NCI-H1694 treated with DMSO at 0.1 percent for 48 hours (cell line): Measurements from ENCODE around the gene ECE2.
"Not testable (repeated sequence)": the region's sequence is repeated elsewhere in the genome, so short reads cannot be mapped to it uniquely, and the experiment has no call there.

ENCODE experiments used
- DNase-seq: peaks from one replicate; lab custom pipeline; 2025; lab: John Stamatoyannopoulos, UW

The ECE2 gene

DNA sequence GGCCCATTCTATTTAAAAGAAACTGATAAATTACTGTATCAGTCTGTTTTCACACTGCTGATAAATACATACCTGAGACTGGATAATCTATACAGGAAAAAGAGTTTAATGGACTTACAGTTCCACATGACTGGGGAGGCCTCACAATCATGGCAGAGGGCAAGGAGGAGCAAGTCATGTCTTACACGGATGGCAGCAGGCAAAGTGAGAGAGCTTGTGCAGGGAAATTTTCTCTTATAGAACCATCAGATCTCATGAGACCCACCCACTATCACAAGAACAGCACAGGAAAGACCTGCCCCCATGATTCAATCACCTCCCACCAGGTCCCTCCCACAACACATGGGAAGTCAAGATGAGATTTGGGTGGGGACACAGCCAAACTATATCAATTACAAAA, 8.6 kb upstream of the ECE2 start:
- DNase-seq, result not testable (repeated sequence)

DNA sequence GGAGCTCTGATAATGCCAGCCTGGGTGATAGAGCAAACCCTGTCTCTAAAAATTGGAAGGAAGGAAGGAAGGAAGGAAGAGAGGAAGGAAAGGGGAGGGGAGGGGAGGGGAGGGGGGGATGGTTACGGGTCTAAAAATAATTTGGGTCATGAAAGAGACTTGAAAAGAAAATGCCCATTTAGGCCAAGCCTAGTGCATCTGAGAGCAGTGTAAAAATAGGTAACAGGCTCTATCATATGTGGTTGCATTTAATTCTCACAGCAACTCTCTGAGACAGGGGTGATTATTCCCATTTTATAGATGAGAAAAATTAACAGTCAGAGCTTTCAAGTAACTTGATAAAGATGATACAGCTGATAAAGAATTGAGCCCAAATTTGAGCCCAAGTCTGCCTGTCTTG, 3.6 kb upstream of the ECE2 start:
- DNase-seq, result no peak

DNA sequence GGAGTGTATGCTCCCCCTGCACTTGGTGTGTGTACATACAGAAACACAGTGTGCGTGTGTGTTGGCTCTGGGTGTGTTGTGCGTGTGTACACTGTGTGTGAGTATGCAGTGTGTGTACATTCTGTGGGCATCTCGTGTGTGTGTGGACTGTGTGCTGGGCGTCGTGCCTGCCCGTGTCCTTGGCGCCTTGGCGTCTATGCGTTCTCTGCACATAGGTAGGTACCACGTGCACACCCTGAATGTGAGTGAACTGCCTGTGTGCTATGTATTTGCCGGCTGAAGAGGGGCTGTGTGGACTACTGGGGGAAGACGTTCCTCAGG, 481 bp upstream of the ECE2 start:
- DNase-seq, result no peak

DNA sequence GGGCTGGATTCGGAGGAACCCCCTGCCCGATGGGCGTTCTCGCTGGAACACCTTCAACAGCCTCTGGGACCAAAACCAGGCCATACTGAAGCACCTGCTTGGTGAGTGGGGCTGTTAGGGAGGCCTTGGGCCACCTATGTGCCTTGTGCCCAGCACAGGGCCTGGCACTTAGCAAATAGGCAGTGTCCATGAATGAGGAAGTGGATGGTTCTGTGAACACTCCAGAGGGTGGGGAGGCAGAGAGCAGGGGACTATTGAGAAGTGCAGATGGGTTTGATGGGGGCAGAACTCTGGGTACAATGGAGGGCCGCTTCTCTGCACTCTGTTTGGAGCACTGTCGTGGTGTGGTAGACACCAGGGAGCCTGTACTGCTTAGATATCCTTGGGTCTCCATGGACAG, 1.5 kb downstream of the ECE2 start:
- DNase-seq, result no peak

DNA sequence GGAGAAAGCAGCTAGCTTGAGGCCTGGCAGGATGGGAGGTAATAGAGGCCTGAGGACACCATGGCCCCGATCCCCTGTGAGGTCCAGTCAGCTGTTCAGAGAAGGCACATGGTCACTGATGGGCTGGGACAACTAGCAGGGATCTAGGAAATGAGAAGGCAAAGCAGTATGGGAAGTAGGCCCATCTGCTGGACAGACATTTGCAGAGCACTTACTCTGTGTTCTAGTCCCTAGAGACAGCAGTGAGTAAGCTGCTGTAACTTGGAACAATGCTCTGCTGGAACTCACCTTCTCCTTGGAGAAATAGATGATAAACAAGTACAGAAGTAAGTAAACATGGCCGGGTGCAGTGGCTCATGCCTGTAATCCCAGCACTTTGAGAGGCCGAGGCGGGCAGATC, 7.1 kb downstream of the ECE2 start:
- no peak for DNase-seq

DNA sequence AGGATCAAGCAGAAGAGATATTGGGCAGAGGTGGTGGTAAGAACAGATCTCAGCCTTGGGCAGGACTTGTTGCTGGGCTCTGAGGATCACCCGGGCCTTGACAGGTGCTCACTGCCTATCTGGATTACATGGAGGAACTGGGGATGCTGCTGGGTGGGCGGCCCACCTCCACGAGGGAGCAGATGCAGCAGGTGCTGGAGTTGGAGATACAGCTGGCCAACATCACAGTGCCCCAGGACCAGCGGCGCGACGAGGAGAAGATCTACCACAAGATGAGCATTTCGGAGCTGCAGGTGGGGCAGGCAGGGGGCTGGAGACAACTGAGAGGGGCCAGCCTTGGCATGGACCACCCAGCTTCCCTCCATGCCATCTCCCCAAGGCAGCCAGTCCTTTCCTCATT, 7.9 kb downstream of the ECE2 start:
- no peak for DNase-seq

DNA sequence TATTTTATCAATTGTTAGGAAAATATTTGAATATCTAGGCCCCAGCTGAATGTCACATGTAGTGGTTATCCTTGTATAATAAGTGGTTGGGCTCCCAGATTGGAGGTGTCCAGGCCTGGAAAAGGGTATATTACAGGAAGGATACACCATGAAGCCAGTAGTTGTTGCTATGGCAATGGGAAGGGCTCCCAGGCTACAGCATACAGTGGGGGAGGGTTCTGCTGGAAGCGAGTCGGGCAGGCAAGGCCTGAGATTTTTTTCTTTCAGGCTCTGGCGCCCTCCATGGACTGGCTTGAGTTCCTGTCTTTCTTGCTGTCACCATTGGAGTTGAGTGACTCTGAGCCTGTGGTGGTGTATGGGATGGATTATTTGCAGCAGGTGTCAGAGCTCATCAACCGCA, 8.9 kb downstream of the ECE2 start:
- DNase-seq, result peak; percentile 83

DNA sequence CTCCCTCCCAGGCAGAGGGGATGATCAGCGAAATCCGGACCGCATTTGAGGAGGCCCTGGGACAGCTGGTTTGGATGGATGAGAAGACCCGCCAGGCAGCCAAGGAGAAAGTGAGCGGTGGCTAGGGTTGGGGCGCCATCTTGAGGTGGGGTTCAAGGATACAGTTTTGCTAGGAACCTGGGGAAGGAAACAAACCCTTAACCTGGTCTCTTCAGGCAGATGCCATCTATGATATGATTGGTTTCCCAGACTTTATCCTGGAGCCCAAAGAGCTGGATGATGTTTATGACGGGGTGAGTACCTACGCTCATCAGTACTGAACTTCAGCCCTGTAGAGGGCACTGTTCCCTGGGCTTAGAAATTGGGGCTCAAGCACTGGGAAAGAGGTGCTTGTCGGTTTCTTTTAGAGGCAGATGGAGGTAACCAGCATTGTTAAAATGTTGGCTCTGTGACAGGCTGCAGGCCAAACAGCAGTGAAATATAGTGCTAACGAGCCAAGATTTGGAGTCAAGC, 13.7 kb downstream of the ECE2 start:
- DNase-seq, result peak; percentile 83

DNA sequence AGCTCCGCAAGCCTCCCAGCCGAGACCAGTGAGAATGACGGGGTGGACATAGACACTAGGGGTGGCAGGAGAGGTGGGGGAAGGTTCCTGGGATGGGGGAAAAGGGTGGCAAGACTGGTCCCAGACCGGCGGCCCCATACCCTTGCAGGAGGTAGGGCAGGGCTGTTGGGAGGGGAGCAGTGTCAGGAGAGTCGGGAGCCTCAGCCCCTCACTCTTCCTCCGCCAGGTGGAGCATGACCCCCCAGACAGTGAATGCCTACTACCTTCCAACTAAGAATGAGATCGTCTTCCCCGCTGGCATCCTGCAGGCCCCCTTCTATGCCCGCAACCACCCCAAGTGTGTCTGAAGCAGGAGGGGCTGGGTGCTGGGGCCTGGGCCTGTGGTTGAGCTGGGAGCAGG, 14.5 kb downstream of the ECE2 start:
- no peak for DNase-seq

DNA sequence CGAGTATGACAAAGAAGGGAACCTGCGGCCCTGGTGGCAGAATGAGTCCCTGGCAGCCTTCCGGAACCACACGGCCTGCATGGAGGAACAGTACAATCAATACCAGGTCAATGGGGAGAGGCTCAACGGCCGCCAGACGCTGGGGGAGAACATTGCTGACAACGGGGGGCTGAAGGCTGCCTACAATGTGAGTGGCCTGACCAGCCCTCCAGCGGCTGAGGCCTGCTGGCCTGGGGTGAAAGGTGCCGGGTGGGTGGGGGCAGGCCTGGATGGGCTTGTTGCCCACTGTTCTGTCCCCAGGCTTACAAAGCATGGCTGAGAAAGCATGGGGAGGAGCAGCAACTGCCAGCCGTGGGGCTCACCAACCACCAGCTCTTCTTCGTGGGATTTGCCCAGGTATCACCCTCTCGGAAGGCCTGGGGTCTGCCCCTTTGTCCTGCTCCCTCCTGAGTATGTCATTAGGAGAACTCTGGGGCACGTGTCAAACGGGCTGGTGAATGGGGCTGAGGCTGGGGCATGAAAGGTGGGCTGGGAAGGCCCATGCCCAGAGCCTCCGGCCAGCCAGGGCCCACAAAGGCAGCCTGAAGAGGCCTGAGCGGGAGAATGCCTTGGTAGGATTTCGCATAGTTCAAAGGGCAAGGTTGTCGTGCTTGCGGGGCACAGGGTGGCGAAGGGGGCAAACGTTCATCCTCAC, 15.4 kb downstream of the ECE2 start:
- no peak for DNase-seq

DNA sequence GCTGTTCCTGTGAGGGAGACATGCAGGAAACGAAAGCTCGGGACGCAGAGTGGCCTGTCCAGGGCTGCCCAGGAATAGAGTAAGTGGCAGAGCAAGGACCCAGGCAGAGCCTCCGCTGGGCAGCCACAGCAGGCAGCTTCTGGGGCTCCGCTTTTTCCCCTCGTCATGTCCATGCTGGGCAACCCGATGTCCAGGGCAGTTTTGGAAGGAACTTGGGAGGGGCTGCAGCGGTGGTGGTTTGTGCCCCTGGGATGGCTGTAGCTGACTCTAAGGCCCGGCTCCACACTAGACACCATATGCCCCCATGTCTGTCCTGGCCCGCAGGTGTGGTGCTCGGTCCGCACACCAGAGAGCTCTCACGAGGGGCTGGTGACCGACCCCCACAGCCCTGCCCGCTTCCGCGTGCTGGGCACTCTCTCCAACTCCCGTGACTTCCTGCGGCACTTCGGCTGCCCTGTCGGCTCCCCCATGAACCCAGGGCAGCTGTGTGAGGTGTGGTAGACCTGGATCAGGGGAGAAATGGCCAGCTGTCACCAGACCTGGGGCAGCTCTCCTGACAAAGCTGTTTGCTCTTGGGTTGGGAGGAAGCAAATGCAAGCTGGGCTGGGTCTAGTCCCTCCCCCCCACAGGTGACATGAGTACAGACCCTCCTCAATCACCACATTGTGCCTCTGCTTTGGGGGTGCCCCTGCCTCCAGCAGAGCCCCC, 16.1 kb downstream of the ECE2 start:
- DNase-seq, result no peak

DNA sequence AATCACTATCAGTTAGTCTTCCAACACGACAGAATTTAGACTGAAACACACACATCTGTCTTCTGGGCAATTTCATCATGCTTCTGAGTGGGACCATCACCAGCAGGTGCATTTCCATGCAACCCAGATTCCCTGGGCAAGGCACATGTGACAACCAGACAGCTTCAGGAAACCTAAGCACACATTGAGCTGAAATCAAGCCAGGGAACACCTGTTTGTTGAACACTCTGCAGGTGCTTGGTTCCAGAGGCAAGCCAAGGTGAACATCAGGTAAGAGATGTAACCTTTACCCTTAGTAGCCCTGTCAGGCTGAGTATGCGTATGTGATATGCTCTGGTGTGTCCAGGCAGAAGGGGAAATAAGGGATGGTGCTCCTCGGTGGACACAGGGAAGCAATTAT, 19.9 kb downstream of the ECE2 start:
- DNase-seq, result no peak

DNA sequence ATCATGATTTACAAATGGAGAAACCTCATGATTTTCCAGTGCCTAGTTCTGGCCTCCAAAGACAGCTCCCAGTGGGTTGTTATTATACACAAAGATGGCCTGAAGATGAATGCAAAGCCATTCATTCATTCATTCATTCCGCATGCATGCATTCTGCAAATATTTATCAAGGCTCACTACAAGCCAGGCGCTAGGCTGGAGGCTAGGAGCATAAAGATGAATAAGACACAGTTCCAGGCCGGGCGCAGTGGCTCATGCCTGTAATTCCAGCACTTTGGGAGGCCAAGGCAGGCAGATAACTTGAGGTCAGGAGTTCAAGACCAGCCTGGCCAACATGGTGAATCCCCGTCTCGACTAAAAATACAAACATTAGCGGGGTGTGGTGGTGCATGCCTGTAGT, 20.8 kb downstream of the ECE2 start:
- DNase-seq, result no peak

DNA sequence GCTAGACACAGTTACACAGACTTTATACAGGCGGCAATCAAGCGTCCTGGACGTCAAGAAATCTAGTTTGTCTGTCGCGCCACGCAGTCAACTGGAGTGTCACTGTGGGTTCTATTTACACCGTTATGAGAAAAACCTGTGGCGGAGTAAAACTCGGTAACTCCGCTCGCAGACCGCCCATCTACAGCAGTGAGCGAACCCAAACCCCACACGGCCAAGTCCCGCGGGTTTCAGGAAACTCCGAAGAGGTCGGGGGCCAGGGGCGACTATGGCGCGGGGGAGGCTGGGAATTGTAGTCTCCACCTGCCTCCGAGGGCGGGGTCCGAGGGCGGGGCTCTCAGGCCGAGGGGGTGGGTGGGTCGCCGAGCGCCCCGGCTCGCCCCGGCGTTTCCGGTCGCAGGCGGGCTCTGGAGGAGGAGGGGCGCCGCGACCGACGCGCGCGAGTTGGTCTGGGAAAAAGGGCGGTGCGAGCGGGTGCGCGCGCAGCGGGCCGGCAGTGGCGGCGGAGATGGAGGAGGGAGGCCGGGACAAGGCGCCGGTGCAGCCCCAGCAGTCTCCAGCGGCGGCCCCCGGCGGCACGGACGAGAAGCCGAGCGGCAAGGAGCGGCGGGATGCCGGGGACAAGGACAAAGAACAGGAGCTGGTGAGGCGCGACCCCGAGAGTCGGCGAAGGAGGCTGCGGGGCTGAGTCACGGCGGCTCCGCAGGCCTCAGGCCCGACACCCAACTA, 23.1 kb downstream of the ECE2 start, which contains the start of gene PSMD2:
PSMD2 (plus strand) TSS at position 483 of the 729 bp plus-strand sequence; CDS start at position 509, 26 bp downstream.
- DNase-seq, result peak; percentile 92

DNA sequence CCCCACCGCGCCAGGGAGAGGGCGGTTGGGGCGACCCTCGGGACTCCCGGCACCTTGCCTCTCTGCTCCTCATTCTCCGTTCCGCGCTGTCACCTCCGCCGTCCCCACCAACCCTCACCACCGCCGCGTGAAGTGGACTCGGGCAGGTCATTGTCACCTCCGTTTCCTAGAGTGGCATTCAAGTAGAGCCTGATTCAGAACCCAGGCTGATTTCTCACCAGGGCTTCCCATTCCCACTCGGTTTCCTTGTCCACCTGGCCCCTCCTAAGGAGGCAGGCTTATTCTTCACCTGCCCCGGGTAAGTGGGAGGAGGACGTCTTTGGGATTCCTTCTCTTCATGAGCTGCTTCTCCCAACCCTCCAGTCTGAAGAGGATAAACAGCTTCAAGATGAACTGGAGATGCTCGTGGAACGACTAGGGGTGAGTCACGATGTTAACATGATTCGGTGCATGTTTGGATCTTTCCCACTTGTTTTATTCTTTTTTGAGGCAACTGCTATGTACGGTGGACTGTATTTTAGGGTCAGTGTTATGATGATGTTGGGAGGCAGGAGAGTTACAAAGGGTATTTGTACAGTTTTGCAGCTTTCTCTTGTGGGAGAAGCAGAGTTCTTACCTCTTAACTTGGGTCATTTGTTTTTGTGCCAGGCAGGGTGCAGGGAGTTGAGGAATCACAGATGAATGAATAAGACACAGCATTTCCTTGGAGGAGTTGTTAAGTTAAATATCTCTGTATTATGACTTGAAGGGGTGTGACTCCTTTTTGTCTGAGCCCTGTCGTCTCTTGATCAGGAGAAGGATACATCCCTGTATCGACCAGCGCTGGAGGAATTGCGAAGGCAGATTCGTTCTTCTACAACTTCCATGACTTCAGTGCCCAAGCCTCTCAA, 23.9 kb downstream of the ECE2 start:
- no peak for DNase-seq

DNA sequence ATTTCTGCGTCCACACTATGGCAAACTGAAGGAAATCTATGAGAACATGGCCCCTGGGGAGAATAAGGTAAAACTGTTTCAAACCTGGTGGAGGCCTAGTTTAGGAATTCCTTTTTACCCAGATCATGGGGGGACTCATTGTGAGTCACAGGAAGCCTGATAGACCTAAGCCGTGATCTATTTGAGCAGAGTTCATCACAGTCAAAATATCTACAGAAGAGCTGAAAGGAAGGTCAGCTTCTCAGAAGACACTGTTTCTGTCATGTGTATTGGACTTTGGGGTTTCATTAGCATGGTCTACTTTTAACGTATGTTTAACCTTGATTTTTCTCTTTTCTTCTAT, 24.5 kb downstream of the ECE2 start:
- no peak for DNase-seq

DNA sequence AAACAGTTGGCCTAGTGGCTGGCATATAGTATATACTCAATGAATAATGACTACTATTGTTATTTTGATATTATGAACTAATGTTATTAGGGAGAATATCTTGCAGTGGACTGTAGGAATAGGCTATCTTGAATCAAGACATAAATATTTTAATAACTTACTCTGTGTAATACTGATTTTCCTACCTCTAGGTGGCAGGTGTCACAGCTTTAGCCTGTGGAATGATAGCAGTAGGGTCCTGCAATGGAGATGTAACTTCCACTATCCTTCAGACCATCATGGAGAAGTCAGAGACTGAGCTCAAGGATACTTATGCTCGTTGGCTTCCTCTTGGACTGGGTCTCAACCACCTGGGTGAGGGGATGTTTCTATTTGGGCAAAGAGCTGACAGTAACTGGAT, 29.8 kb downstream of the ECE2 start:
- DNase-seq, result no peak

DNA sequence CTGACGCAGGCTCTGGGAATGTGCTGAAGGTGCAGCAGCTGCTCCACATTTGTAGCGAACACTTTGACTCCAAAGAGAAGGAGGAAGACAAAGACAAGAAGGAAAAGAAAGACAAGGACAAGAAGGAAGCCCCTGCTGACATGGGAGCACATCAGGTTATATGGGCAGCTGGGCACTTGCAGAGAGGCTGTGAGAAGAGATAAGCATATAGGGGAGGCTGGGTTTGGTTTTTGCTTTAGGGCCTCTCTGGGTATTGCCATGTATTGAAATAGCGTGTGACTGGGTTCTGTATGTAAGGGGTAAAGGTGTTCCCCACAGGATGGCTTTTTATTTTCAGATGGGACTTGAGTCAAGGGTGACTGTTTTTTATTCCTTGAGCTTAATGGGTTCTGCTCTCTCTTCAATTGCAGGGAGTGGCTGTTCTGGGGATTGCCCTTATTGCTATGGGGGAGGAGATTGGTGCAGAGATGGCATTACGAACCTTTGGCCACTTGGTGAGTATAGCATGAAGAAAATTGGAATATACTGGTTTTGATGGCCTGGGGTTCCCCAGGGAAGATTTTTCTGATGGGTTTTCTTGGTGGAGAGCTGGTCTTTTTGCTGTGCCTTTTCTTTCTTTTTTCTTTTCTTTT, 30.6 kb downstream of the ECE2 start:
- DNase-seq, result no peak

DNA sequence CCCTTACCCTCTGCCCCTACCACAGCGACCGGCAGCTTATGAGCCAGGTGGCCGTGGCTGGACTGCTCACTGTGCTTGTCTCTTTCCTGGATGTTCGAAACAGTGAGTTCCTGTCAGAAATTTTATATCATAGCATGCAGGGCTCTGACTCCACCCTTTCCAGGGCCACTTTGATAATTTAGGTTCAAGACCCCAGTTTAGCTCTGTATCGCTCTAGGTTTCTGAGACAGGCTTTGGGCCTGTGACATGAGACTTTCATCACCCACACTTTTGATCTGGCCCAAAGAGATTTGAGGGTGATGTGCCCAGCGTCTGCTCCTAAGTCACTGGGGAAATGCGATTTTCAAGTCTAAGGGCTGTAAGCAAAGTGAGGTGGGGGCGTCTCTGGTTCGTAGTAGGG, 32.1 kb downstream of the ECE2 start:
- no peak for DNase-seq

DNA sequence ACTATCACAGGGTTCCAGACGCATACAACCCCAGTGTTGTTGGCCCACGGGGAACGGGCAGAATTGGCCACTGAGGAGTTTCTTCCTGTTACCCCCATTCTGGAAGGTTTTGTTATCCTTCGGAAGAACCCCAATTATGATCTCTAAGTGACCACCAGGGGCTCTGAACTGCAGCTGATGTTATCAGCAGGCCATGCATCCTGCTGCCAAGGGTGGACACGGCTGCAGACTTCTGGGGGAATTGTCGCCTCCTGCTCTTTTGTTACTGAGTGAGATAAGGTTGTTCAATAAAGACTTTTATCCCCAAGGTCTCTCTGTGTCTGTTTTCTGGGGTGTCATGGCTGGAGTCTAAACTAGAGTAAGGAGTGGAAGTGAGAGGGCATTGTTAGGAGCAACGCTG, 32.9 kb downstream of the ECE2 start:
- DNase-seq, result no peak

DNA sequence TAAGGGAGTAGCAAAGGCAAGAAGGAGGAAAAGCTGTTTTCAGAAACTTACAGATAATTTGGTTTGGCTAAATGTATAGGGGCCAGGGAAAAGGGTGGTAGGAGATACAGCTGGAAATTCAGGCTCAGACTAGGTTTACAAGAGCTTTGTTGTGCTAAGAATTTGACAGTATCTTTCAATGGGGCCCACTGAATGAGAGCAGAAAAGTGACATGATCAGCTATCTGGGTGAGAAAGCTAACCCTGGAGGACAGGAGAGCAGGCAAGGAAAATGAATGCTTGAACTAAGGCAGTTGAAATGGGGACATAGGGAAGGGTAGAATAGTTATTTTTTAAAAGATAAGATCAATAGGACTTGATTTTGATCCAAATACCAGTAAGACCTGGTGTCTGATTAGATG, 35.8 kb downstream of the ECE2 start:
- no peak for DNase-seq

DNA sequence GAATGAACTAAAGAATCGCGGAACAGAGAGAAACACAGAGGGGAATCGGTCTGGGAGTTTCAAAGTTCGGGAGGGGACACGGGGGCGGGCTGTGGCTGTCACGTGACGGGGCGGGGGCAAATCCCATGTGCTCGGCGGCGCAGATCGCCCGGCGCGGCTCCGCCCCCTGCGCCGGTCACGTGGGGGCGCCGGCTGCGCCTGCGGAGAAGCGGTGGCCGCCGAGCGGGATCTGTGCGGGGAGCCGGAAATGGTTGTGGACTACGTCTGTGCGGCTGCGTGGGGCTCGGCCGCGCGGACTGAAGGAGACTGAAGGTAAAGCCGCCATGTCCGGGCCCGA, 38.5 kb downstream of the ECE2 start, which contains the start of gene EIF4G1:
EIF4G1 (plus strand) TSS at position 244 of the 337 bp plus-strand sequence. CDS start 1,191 bp downstream, outside the sequence.
- peak; percentile 87 for DNase-seq
